H1 (cell line): Measurements from ENCODE around the gene SLC41A2. TPM values are rescaled to one million over a fixed set of nuclear protein-coding genes. Genes with fewer than 3 reads are reported as not detected.

Source experiments
- CTCF ChIA-PET: fragments of 300-600 bp; sonication (Branson Sonifier 250); formaldehyde crosslinking; loops from one replicate; lab custom pipeline; 2021; ENCODE audit not compliant: partially characterized antibody; lab: Charles Lee
- POLR2A ChIA-PET: fragments of 300-600 bp; sonication (Branson Sonifier 250); formaldehyde crosslinking; loops from one replicate; lab custom pipeline; 2021; ENCODE audit warnings: inconsistent platforms; ENCODE audit not compliant: partially characterized antibody; lab: Charles Lee
- DNase-seq, 2 experiments: peaks; one replicate each; pipeline versions ENCODE4 v3.0.0 to v3.0.0-alpha.2; 2010 to 2022; ENCODE audit warnings: low spot score in 2 of 2, low read depth in 1 of 2, mixed read lengths in 1 of 2
- FAIRE-seq: peaks from 2 replicates; lab custom pipeline; 2011; peaks lifted over from hg19 to GRCh38; lab: Jason Lieb, UNC
- H2AFZ ChIP-seq: 2 replicates; pipeline ENCODE4 v1.8.1; 2012; ENCODE audit warnings: low read length, inconsistent platforms
- H2AK5ac ChIP-seq: 2 replicates; pipeline ENCODE4 v1.6.1; 2013; ENCODE audit warnings: low read depth, low read length
- H2BK120ac ChIP-seq: replicated peaks from 2 replicates; pipeline ENCODE3; 2013; ENCODE audit warnings: low read depth, low read length, inconsistent platforms
- H2BK12ac ChIP-seq: 2 replicates; pipeline ENCODE4 v1.6.1; 2013; ENCODE audit warnings: low read depth, low read length
- H2BK15ac ChIP-seq: 2 replicates; pipeline ENCODE4 v1.6.1; 2013; ENCODE audit warnings: low read length
- H2BK20ac ChIP-seq: 2 replicates; pipeline ENCODE4 v1.6.1; 2013; ENCODE audit warnings: low read length
- H2BK5ac ChIP-seq: 2 replicates; pipeline ENCODE4 v1.6.1; 2013; ENCODE audit warnings: low read depth, low read length
- H3K14ac ChIP-seq: 2 replicates; pipeline ENCODE4 v1.6.1; 2013; ENCODE audit warnings: inconsistent platforms; ENCODE audit not compliant: insufficient read length
- H3K18ac ChIP-seq: 2 replicates; pipeline ENCODE4 v1.6.1; 2013; ENCODE audit warnings: low read length; ENCODE audit errors: extremely low read depth
- H3K23ac ChIP-seq: 2 replicates; pipeline ENCODE4 v1.6.1; 2013; ENCODE audit warnings: inconsistent platforms; ENCODE audit not compliant: insufficient read length
- H3K23me2 ChIP-seq: 2 replicates; pipeline ENCODE4 v1.6.1; 2013; ENCODE audit warnings: low read depth, low read length
- H3K27ac ChIP-seq: 2 replicates; pipeline ENCODE4 v1.6.1; 2011; ENCODE audit warnings: low read depth, low read length, inconsistent platforms
- H3K27me3 ChIP-seq, 4 experiments: replicated peaks in 1 of 4; 1 replicate in 1 of 4; 2 replicates in 3 of 4; pipeline versions ENCODE4 v1.6.1 to v1.8.1; 2011 to 2013; ENCODE audit warnings: low read length in 3 of 4, mild to moderate bottlenecking in 3 of 4, inconsistent platforms in 2 of 4, mixed read lengths in 2 of 4, moderate library complexity in 1 of 4; ENCODE audit not compliant: control insufficient read depth in 3 of 4, insufficient read depth in 3 of 4; ENCODE audit errors: extremely low read depth in 1 of 4
- H3K36me3 ChIP-seq, 4 experiments: 2 replicates each; pipeline versions ENCODE4 v1.6.1 to v1.8.1; 2011 to 2013; ENCODE audit warnings: mild to moderate bottlenecking in 4 of 4, low read length in 3 of 4, moderate library complexity in 2 of 4, control low read depth in 1 of 4, inconsistent platforms in 1 of 4; ENCODE audit not compliant: insufficient read depth in 4 of 4, control insufficient read depth in 2 of 4
- H3K4ac ChIP-seq: replicated peaks from 2 replicates; pipeline ENCODE3; 2013; ENCODE audit warnings: low read length, low read depth, mixed read lengths, inconsistent platforms; ENCODE audit not compliant: insufficient read length
- H3K4me1 ChIP-seq, 4 experiments: replicated peaks in 1 of 4; 1 replicate in 1 of 4; 2 replicates in 3 of 4; pipeline versions ENCODE4 v1.6.1 to v1.8.1; 2011 to 2013; ENCODE audit warnings: low read length in 3 of 4, inconsistent platforms in 2 of 4, mixed read lengths in 1 of 4; ENCODE audit not compliant: insufficient read depth in 4 of 4, control insufficient read depth in 3 of 4
- H3K4me2 ChIP-seq, 2 experiments: 2 replicates each; pipeline versions ENCODE4 v1.6.1 to v1.8.1; 2011 to 2013; ENCODE audit warnings: low read depth in 2 of 2, low read length in 2 of 2, control low read depth in 1 of 2, inconsistent platforms in 1 of 2, mild to moderate bottlenecking in 1 of 2; ENCODE audit not compliant: insufficient read depth in 1 of 2
- H3K4me3 ChIP-seq, 4 experiments: fragments of 200-600, 300-600 bp in 1 of 4; sonication (generic), shearing (Covaris generic), sonication (Bioruptor Twin) in 1 of 4; 2 replicates each; pipeline versions ENCODE4 v1.5.1 to v1.8.1; 2011 to 2016; ENCODE audit warnings: low read length in 4 of 4, low read depth in 3 of 4, control low read depth in 2 of 4, inconsistent platforms in 2 of 4, mild to moderate bottlenecking in 2 of 4, mixed read lengths in 1 of 4, moderate library complexity in 1 of 4; ENCODE audit not compliant: insufficient read depth in 2 of 4; ENCODE audit errors: extremely low read depth in 1 of 4
- H3K56ac ChIP-seq: replicated peaks from 2 replicates; pipeline ENCODE3; 2013; ENCODE audit warnings: low read depth, mild to moderate bottlenecking, mixed read lengths, low read length, inconsistent platforms; ENCODE audit not compliant: insufficient read length
- H3K79me1 ChIP-seq: 2 replicates; pipeline ENCODE4 v1.6.1; 2013; ENCODE audit warnings: low read depth, low read length, control low read depth
- H3K79me2 ChIP-seq, 2 experiments: 2 replicates each; pipeline versions ENCODE4 v1.6.1 to v1.8.1; 2012 to 2013; ENCODE audit warnings: low read length in 2 of 2, mild to moderate bottlenecking in 2 of 2, inconsistent platforms in 1 of 2; ENCODE audit not compliant: insufficient read depth in 2 of 2, control insufficient read depth in 1 of 2
- H3K9ac ChIP-seq, 4 experiments: replicated peaks in 1 of 4; 1 replicate in 1 of 4; 2 replicates in 3 of 4; pipeline versions ENCODE4 v1.6.1 to v1.8.1; 2011 to 2013; ENCODE audit warnings: low read depth in 3 of 4, low read length in 3 of 4, control low read depth in 2 of 4, mild to moderate bottlenecking in 2 of 4, moderate library complexity in 2 of 4, inconsistent platforms in 1 of 4; ENCODE audit errors: extremely low read depth in 1 of 4
- H3K9me3 ChIP-seq, 2 experiments: 2 replicates each; pipeline versions ENCODE4 v1.6.1 to v1.8.1; 2012 to 2013; ENCODE audit warnings: mild to moderate bottlenecking in 2 of 2, moderate library complexity in 2 of 2, control low read depth in 1 of 2, inconsistent platforms in 1 of 2, low read depth in 1 of 2, low read length in 1 of 2, mixed read lengths in 1 of 2; ENCODE audit not compliant: insufficient read depth in 2 of 2
- H4K20me1 ChIP-seq, 2 experiments: replicated peaks in 1 of 2; 2 replicates each; pipeline versions ENCODE3 to v1.8.1; 2011 to 2013; ENCODE audit warnings: inconsistent platforms in 2 of 2, low read length in 2 of 2, mild to moderate bottlenecking in 1 of 2; ENCODE audit not compliant: insufficient read depth in 2 of 2, control insufficient read depth in 1 of 2
- H4K5ac ChIP-seq: 2 replicates; pipeline ENCODE4 v1.6.1; 2013; ENCODE audit warnings: low read length, low read depth, mixed read lengths, inconsistent platforms; ENCODE audit not compliant: insufficient read length
- H4K8ac ChIP-seq: 2 replicates; pipeline ENCODE4 v1.8.0; 2013; ENCODE audit warnings: mild to moderate bottlenecking, moderate library complexity, low read length, inconsistent platforms; ENCODE audit not compliant: insufficient read depth; ENCODE audit errors: extremely low read depth
- H4K91ac ChIP-seq: replicated peaks from 2 replicates; pipeline ENCODE3; 2013; ENCODE audit warnings: low read length, mixed read lengths, inconsistent platforms; ENCODE audit not compliant: insufficient read length
- BCL11A ChIP-seq, 2 experiments: IDR thresholded peaks; one replicate each; pipeline ENCODE4 v1.6.1; 2011; ENCODE audit warnings: low read depth in 2 of 2, low read length in 2 of 2, mild to moderate bottlenecking in 2 of 2
- NRF1 ChIP-seq: IDR thresholded peaks from 2 replicates; pipeline ENCODE4 v1.6.1; 2011; ENCODE audit warnings: mild to moderate bottlenecking, low read depth, low read length, improper control_type of control experiment
- RBBP5 ChIP-seq: IDR thresholded peaks from 2 replicates; pipeline ENCODE4 v1.7.1; 2012; ENCODE audit warnings: low read depth, mild to moderate bottlenecking, inconsistent platforms, low read length, moderate library complexity, borderline replicate concordance
- WGBS, 2 experiments: shearing (Covaris generic) in 1 of 2; methylation state at CpG; one replicate each; pipeline versions ENCODE4 v1.1.6 to v1.1.7; 2013 to 2015; ENCODE audit warnings: low lambda C conversion rate in 2 of 2, mixed read lengths in 2 of 2, inconsistent platforms in 1 of 2, low coverage in 1 of 2, missing lambda C conversion rate in 1 of 2; ENCODE audit not compliant: insufficient replicate concordance in 2 of 2, insufficient coverage in 1 of 2, insufficient read length in 1 of 2; ENCODE audit errors: extremely low coverage in 1 of 2, missing lambda C conversion rate in 1 of 2; 5-methylcytosine and 5-hydroxymethylcytosine counted together
- polyA plus RNA-seq, 7 experiments: library from polyadenylated mRNA; depleted of rRNA in 3 of 7; stranded (reverse) in 5 of 7; unstranded in 2 of 7; fragments of >200 nt in 5 of 7; fragments of 200-250 nt in 2 of 7; gene quantifications; 1 replicate in 5 of 7; 2 replicates in 1 of 7; 4 replicates in 1 of 7; pipeline versions ENCODE4 v1.2.1 to v1.2.3, GENCODE V29; 2011 to 2013; ENCODE audit warnings: missing spikeins in 2 of 7, mixed read lengths in 2 of 7
- total RNA-seq: library from RNA; stranded (reverse); fragmentation: NEBNext Ultra II Directional; extraction: Animal tissue kit (Norgen Biotek cat#: 25700); gene quantifications from 2 replicates; pipeline ENCODE4 v1.2.1, GENCODE V29; 2021

The SLC41A2 gene
- total and polyA plus RNA-seq, 2 of the 8 experiments (the other 6 are each of a cell fraction or from before 2014, with no cell fraction given), result 0.79 to 3.0 TPM

DNA sequence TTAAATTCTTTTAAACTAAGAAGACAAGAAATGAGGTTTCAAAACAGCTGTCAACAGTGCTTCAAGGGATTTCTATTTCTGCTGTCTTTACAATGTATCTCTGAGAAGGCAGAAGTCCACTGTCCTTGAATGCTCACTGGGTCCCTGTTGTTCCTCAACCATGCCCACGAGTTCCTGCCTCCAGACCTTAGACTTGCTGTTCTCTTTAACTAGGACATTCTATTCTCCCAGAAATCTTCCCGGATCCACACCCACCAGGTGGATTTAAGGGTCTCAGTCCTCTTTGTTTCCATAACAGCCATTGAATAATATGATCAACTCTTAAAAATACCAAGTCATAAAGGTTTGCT, 6.7 kb upstream of the SLC41A2 start:
- H3K9ac ChIP-seq, result no peak overlapping the region
- H2BK5ac ChIP-seq, result no peak overlapping the region
- H3K36me3 ChIP-seq, result no peaks in the 10 kb centered on the region
- no peak for FAIRE-seq
- WGBS, 2 experiments, result 85% methylated on average over 2 of the region's 2 CpGs; no CpG with 5 or more reads in 1 of the 2 experiments
- H2BK15ac ChIP-seq, result no peak overlapping the region
- no peak overlapping the region for H3K14ac ChIP-seq
- H3K23me2 ChIP-seq, result no peaks in the 10 kb centered on the region
- H3K27me3 ChIP-seq, result peaks cover 0 to 4% (median 0%) of the 10 kb centered on the region in 4 experiments; a peak in 2 of 7 replicates
- H3K4me1 ChIP-seq, result 0 out of 7 replicates have a peak, but pooled peaks cover 0 to 2% (median 0%) of the 10 kb centered on the region in 4 experiments
- POLR2A ChIA-PET, result no interaction called here
- H4K8ac ChIP-seq, result no peak overlapping the region
- TF ChIP-seq RBBP5, result no peak
- TF ChIP-seq BCL11A (IDR thresholded peaks at IDR 0.05; ENCODE audit: low read depth in 2 of 2, low read length in 2 of 2), result no peak
- TF ChIP-seq NRF1, result no peak
- TF ChIP-seq, all 59 proteins: peak for 0
- H4K20me1 ChIP-seq, result no peaks in the 10 kb centered on the region
- CTCF ChIA-PET, result interaction anchor here (1.7 kb wide), 1 partner anchor 174 kb away, joined by 6 read pairs; no protein-coding TSS in a partner anchor
- no peak overlapping the region for H2AFZ ChIP-seq
- no peaks in the 10 kb centered on the region for H3K79me1 ChIP-seq
- no peak overlapping the region for H3K23ac ChIP-seq
- H3K79me2 ChIP-seq, result no peaks in the 10 kb centered on the region
- no peak overlapping the region for H4K91ac ChIP-seq
- no peak overlapping the region for H2AK5ac ChIP-seq
- no peak for DNase-seq
- H3K4me3 ChIP-seq, result no peak overlapping the region
- H4K5ac ChIP-seq, result no peak overlapping the region
- no peak overlapping the region for H2BK120ac ChIP-seq
- H3K56ac ChIP-seq, result no peak overlapping the region
- no peak overlapping the region for H3K18ac ChIP-seq
- no peak overlapping the region for H2BK20ac ChIP-seq
- no peaks in the 10 kb centered on the region for H3K9me3 ChIP-seq
- H3K4ac ChIP-seq, result no peak overlapping the region
- H3K27ac ChIP-seq, result no peak overlapping the region
- no peak overlapping the region for H3K4me2 ChIP-seq
- no peak overlapping the region for H2BK12ac ChIP-seq
